GM18867 (cell line): ENCODE measurements around the gene STAB2.

Source experiments
- ATAC-seq: cut with Tn5 transposase; IDR thresholded peaks from one replicate; pipeline ENCODE4 v1.9.1; 2021; ENCODE audit warnings: mild to moderate bottlenecking, moderate library complexity; ENCODE audit not compliant: unreplicated experiment

The STAB2 gene

GRCh38 chr12:103586132-103586531 is 941 bp upstream of the STAB2 start:
- ATAC-seq, result no peak

DNA sequence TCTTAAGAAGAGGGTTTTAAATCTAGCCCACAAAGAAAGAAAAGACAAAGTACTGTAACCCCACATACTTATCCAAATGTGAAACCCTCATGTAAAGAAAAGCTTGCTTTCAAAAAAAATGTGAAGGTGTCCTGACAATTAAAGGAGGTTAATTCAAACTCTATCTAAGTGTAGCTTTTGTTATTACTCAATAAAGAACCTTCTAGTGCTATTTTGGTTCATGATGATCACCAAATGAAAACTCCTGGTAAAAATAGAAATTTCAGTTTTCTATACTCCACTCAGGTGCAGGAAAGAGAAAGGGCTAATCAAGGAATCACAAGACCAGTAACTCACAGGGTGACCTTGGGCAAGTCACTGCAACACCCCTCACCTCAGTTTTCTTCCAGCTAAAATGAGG is 1.6 kb downstream of the STAB2 start:
- no peak for ATAC-seq

GRCh38 chr12:103589517-103589916 is 2.4 kb downstream of the STAB2 start:
- no peak for ATAC-seq

GRCh38 chr12:103590271-103590670 is 3.2 kb downstream of the STAB2 start:
- ATAC-seq, result no peak

GRCh38 chr12:103596981-103597380 is 9.9 kb downstream of the STAB2 start:
- ATAC-seq, result no peak

DNA sequence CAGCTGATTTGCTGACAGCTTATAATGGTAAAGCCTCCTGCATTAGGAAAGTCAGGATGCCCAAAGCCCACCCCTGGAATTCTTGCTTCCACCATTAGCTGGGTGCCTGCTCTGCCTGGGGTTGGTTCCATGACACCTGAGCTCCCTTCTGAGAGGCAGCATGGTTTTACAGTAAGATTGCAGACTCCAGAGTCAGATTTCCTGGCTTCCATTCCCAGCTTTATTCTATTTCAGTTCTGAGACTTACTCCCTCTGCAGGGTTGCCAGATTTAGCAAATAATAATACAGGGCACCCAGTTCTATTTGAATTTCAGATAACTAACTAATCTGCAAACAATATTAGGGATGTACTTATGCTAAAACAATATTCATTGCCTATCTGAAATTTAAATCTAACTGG is 12.2 kb downstream of the STAB2 start:
- no peak for ATAC-seq

DNA sequence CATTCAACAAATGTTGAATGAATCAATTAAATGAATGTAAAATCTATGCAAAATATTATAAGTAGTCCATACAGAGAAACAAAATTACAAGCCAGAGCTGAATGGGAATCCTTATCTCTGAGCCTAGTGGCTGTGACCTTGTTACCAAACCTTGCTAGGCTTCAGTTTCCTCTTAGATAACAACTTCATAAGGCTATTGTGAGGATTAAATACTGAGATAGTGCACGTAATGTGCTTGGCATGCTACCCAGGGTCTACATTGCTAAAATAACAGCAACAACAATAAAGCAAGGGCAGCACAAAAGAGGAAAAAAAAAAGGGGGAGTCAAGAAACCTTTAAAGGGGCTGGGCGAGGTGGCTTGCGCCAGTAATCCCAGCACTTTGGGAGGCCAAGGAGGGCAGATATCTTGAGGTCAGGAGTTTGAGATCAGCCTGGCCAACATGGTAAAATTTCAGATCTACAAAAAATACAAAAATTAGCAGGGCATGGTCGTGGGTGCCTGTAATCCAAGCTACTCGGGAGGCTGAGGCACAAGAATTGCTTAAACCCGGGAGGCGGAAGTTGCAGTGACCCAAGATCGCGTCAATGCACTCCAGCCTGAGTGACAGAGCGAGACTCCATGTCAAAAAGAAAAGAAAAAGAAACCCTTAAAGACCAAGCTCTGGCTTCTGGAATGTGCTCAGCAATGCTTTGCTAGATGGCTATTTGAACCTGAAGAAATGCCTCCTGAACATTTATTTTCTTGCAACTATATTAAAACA is 14.1 kb downstream of the STAB2 start:
- no peak for ATAC-seq

DNA sequence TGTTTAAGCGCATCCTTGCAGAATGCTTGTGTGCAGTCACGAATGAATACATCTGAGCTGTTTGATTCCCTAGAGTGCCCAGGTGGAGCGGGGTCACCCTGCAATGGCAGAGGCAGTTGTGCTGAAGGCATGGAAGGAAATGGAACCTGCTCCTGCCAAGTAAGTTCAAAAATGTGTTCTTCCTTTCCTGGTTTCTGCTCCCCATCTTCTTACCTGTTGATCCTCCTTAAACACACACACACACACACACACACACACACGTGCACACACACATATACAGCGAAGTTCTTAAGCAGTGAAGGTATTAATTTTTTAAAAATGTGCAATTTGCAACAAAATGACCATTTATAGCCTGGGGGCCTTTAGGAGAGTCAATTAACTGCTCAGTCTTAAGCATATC is 33.3 kb downstream of the STAB2 start:
- ATAC-seq, result no peak

- no peak for ATAC-seq
Observed at GRCh38 chr12:103623716-103624115, 36.6 kb downstream of the STAB2 start.

DNA sequence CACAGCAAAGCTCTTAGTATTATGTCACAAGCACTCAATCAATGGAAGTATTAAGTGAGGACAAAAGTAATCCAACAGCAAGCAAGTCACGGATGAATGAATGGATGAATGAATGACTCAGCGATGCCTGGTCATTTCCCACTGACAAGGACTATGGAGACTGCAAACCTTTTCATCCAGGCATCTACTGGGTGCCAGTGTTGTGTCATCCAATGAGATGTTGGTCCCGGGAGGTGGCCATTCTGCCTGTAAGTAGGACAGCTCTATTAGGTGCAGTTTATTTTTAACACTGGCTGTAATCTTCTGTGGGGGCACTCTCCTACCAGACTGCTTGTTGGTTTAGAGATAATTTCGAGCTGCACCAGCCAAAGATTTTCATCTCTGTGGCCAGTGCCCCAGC is 39.4 kb downstream of the STAB2 start:
- no peak for ATAC-seq

- no peak for ATAC-seq
Observed at GRCh38 chr12:103627189-103627855, 40.2 kb downstream of the STAB2 start.

- peak; percentile 90 for ATAC-seq
Observed at GRCh38 chr12:103632554-103633216, 45.6 kb downstream of the STAB2 start.

- ATAC-seq, result no peak
Observed at GRCh38 chr12:103634732-103635131, 47.7 kb downstream of the STAB2 start.

DNA sequence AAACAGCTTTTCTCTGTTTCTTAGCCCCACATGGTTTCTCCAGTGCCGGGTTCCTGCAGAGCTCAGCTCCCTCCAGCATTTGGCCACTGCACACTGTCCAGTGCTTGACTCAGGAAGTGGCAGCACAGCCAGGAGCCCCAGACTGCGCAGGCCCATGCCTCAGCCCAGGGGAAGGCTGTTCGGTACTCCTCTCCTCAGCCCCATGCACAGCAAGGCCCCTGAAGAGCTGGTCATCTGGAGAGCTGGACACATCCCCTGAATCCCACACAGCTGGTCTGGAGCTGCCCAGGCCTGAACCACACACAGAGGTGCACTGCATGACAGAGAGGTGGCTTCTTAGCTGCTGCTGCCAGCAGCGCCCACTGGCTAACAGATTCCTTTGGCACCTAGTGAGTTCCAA is 48.3 kb downstream of the STAB2 start:
- no peak for ATAC-seq

DNA sequence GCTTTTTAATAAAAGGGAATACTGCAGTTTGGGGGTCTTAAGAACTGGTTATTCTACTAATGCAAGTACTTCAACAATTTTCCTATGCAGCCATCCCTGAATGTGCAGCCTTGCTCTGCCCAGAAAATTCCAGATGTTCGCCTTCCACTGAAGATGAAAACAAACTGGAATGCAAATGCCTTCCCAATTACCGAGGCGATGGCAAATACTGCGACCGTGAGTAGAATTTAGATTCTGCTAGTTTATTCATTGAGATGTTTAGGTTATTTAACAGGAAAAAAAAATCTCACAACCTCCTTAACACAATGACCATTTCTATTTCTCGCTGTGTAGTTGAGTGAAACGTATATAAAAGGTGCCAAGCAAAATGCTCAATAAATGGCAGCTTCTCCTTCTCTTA is 49.9 kb downstream of the STAB2 start:
- ATAC-seq, result no peak

DNA sequence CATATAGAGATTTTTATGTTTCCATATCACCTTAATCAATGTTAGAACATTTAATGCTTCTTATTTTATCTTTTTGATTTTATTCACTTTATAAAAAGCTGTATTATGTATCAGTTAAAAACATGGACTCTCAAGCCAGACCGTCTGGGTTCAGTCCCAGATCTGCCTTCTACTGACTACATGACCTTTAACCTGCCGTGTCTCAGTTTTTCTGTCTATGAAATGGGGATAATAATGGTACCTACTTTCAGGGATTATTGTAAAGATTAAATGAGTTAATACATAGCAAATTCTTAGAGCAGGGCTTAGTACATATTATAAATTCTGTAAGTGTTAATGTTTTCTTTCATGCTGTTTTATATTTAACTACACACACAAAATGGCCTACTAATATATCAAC is 50.4 kb downstream of the STAB2 start:
- ATAC-seq, result no peak

DNA sequence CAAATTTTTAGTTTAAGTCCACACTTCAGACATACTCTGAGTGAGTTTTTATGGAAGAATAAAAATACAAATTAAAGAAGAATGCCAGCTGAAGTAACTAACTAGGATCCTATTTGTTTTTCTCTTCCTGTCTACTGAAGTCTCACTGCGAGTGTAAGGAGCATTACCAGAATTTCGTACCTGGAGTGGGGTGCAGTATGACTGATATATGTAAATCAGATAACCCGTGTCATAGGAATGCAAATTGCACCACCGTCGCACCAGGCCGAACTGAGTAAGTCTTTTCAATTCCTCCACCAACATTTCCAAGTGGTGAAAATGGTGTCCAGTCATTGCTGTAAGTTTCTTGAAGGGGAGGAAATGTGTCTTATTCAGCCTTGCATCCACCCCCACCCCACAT is 52.9 kb downstream of the STAB2 start:
- no peak for ATAC-seq

DNA sequence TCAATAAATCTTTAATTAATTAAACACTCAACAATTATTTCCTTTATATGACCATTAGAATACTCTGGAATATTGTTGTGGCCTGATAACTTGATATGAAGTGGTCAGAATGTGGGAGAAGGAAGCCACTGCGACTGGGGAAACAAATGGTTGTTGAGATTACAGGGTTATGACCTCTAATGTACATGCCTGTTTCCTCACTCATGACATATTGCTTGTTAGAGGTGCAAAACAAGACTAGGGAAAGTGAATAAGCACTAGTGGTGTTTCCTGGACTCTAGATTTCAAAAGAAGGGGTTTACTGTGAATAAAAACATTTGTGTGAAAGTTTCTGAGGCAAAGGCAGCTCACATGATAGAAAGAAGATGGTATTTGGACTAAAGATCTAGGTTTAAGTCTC is 53.3 kb downstream of the STAB2 start:
- ATAC-seq, result peak; percentile 64

DNA sequence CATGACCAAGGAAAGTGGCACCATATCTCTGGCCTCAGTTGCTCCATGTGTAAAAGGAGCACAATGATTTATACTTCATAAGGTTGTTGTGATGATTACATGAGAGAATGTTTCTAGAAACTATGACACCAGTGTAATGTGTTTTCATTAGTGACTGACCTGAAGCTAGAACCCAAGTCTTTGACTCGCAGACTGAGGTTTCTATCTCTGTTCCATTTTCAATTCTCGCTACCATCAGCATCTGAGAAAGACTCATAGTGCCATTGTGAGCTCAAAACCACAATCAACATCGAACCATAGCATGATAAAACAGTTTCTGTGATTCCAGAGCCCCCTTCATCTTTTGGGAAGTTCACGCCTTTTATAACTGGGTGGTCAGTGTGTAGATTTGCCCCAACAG is 53.8 kb downstream of the STAB2 start:
- peak; percentile 89 for ATAC-seq

GRCh38 chr12:103642240-103642864 is 55.3 kb downstream of the STAB2 start:
- ATAC-seq, result no peak

DNA sequence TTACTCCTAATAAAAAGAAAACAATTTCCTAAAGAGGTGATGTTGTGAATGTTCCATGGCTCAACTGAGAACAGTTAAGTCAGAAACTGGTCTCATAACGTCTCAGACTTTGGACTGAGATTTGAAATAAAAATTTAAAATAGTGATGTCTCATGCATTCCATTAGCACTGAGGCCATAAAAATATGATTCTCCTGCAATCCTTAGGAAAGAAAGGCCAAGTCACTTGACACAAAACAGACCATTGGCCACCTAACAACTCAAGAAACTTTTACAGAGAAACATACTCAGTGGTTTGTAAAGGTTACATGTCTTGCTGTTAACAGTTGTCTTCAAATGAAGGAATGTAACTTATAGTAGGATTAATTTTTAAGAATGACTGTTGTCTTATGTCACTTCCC is 58.1 kb downstream of the STAB2 start:
- no peak for ATAC-seq

- ATAC-seq, result no peak
Observed at GRCh38 chr12:103647267-103647666, 60.2 kb downstream of the STAB2 start.
